ENCODE measurements around the gene ENPEP. TPM values are rescaled to one million over a fixed set of nuclear protein-coding genes. Genes with fewer than 3 reads are reported as not detected.
A peak's percentile ranks its signal among the peaks of the same experiment; 100 is the strongest.

Gene ENPEP
- total RNA-seq, 1 donor from 2014 or later = 1.7 TPM

GRCh38 chr4:110505440-110505839 is 29.5 kb downstream of the ENPEP start:
- no peak for TF ChIP-seq CTCF (IDR thresholded peaks at IDR 0.05; ENCODE audit: unreplicated experiment)
- H3K9me3 Mint-ChIP-seq (ENCODE audit: low read depth) = peaks cover 5% of the 10 kb centered on the region
- no peaks in the 10 kb centered on the region for H3K4me1 Mint-ChIP-seq (ENCODE audit: low read depth)
- H3K4me3 Mint-ChIP-seq (ENCODE audit: low read depth) = no peak overlapping the region
- no peaks in the 10 kb centered on the region for H3K27me3 Mint-ChIP-seq
- H3K27ac Mint-ChIP-seq = no peak overlapping the region
- no peak for DNase-seq (ENCODE audit: low spot score, unreplicated experiment)
- peaks cover 2% of the 10 kb centered on the region for H3K36me3 Mint-ChIP-seq (ENCODE audit: insufficient read depth)

GRCh38 chr4:110508827-110509710 is 33.1 kb downstream of the ENPEP start:
- Mint-ChIP-seq H3K27me3 (no peaks in the 10 kb centered on the region), H3K36me3 (ENCODE audit: insufficient read depth) (no peaks in the 10 kb centered on the region), H3K4me3 (ENCODE audit: low read depth) (no peak overlapping the region), H3K9me3 (ENCODE audit: low read depth) (no peaks in the 10 kb centered on the region), H3K4me1 (ENCODE audit: low read depth) (no peaks in the 10 kb centered on the region), H3K27ac (no peak overlapping the region)
- no peak for DNase-seq (ENCODE audit: low spot score, unreplicated experiment)
- peak; percentile 58 for TF ChIP-seq CTCF (IDR thresholded peaks at IDR 0.05; ENCODE audit: unreplicated experiment)

- Mint-ChIP-seq H3K36me3 (ENCODE audit: insufficient read depth) (no peaks in the 10 kb centered on the region), H3K27ac (no peak overlapping the region), H3K9me3 (ENCODE audit: low read depth) (no peaks in the 10 kb centered on the region), H3K4me3 (ENCODE audit: low read depth) (no peak overlapping the region), H3K4me1 (ENCODE audit: low read depth) (no peaks in the 10 kb centered on the region), H3K27me3 (no peaks in the 10 kb centered on the region)
- no peak for DNase-seq (ENCODE audit: low spot score, unreplicated experiment)
- no peak for TF ChIP-seq CTCF (IDR thresholded peaks at IDR 0.05; ENCODE audit: unreplicated experiment)
These were observed 34.3 kb downstream of the ENPEP start for GRCh38 chr4:110510277-110510676.

GRCh38 chr4:110510955-110511544 is 35.1 kb downstream of the ENPEP start:
- no peaks in the 10 kb centered on the region for H3K9me3 Mint-ChIP-seq (ENCODE audit: low read depth)
- no peaks in the 10 kb centered on the region for H3K36me3 Mint-ChIP-seq (ENCODE audit: insufficient read depth)
- no peaks in the 10 kb centered on the region for H3K4me1 Mint-ChIP-seq (ENCODE audit: low read depth)
- H3K4me3 Mint-ChIP-seq (ENCODE audit: low read depth) = no peak overlapping the region
- no peaks in the 10 kb centered on the region for H3K27me3 Mint-ChIP-seq
- H3K27ac Mint-ChIP-seq = no peak overlapping the region
- peak; percentile 85 for TF ChIP-seq CTCF (IDR thresholded peaks at IDR 0.05; ENCODE audit: unreplicated experiment)
- no peak for DNase-seq (ENCODE audit: low spot score, unreplicated experiment)

GRCh38 chr4:110512901-110513300 is 36.9 kb downstream of the ENPEP start:
- Mint-ChIP-seq H3K4me1 (ENCODE audit: low read depth) (no peaks in the 10 kb centered on the region), H3K27me3 (no peaks in the 10 kb centered on the region), H3K4me3 (ENCODE audit: low read depth) (no peak overlapping the region), H3K27ac (no peak overlapping the region), H3K36me3 (ENCODE audit: insufficient read depth) (no peaks in the 10 kb centered on the region), H3K9me3 (ENCODE audit: low read depth) (no peaks in the 10 kb centered on the region)
- DNase-seq (ENCODE audit: low spot score, unreplicated experiment) = no peak
- TF ChIP-seq CTCF (IDR thresholded peaks at IDR 0.05; ENCODE audit: unreplicated experiment) = no peak
